HG02840 (cell line): ENCODE measurements around the gene SRP9.
"Not testable (repeated sequence)": the region's sequence is repeated elsewhere in the genome, so short reads cannot be mapped to it uniquely, and the experiment has no call there.

ENCODE experiments used
- ATAC-seq: cut with Tn5 transposase; IDR thresholded peaks from one replicate; pipeline ENCODE4 v1.9.1; 2021; ENCODE audit warnings: mild to moderate bottlenecking, moderate library complexity, moderate number of reproducible peaks; ENCODE audit not compliant: unreplicated experiment, low FRiP score

Gene SRP9

DNA sequence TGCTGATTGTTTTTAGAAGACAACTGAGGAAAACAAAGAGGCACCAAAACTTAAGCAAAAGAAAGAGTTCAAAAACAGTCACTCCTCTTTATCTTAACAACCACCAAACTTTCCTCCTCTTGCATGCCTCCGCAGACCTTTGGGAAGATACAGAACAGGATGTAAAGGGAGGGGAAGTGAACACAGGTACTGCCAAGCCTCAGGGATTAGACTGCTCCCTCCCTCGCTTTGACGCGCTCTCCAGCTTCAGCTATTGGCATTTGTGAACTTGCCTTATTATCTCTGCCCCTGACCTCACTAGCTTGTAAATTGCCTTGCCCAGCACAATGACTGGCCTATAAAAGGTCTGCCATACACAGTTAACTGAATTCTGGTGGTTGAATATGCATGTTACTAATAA lies 4.8 kb upstream of the SRP9 start:
- no peak for ATAC-seq

- ATAC-seq = no peak
Measured at GRCh38 chr1:225774281-225775147, 3.1 kb upstream of the SRP9 start.

GRCh38 chr1:225776294-225776693 lies 1.3 kb upstream of the SRP9 start:
- no peak for ATAC-seq

- ATAC-seq = no peak
Measured at GRCh38 chr1:225777058-225777582, 506 bp upstream of the SRP9 start.

DNA sequence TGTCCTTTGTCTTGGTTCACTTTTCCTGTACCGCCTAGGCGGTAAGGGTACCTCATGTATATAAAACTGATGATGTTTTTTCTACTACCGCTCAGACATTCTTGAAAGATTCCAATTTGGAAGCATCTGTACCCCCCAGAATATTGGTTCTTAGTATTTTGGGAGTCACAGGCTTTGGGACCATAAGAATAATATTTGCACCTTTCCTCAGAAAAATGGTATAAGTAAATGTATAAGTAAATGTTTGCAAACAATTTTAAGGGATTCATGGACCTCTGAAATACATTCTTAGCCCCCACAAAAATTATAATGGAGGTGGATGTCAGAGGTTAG lies 677 bp downstream of the SRP9 start:
- ATAC-seq = no peak

DNA sequence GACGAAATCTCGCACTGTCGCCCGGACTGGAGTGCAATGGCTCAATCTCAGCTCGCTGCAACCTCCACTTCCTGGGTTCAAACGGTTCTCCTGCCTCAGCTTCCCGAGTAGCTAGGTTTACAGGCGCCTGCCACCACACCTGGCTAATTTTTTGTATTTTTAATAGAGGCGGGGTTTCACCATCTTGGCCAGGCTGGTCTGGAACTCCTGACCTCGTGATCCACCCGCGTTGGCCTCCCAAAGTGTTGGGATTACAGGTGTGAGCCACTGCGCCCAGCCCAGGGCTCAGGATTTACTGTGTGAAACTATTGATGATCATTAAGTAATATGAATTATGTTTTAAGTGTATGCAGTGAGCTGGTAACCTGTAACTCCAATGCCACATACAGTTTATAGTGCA lies 1.5 kb downstream of the SRP9 start:
- ATAC-seq = not testable (repeated sequence)

GRCh38 chr1:225780134-225780533 lies 2.5 kb downstream of the SRP9 start:
- ATAC-seq = no peak

DNA sequence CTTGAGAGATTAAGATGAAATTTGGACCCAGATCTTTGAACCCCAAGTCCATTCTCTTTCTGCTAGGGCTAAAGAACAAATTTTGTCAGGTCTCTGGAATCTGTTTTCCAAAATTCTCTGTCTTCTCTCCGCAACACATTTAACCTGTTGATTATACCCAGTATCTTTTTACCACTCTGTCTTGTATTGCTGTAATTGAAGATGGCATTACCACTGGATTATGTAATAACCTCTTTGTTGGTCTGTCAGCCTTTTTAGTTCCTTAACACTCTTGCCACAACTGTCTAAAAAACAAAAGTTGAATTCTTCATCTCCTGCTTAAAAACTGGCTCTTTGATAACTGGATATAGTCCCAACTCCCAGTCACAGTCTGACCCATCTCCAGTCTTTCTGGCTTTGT lies 3.0 kb downstream of the SRP9 start:
- ATAC-seq = no peak

- not testable (repeated sequence) for ATAC-seq
Measured at GRCh38 chr1:225789142-225789541, 11.5 kb downstream of the SRP9 start.

- ATAC-seq = no peak
Measured at GRCh38 chr1:225794954-225795353, 17.3 kb downstream of the SRP9 start.

DNA sequence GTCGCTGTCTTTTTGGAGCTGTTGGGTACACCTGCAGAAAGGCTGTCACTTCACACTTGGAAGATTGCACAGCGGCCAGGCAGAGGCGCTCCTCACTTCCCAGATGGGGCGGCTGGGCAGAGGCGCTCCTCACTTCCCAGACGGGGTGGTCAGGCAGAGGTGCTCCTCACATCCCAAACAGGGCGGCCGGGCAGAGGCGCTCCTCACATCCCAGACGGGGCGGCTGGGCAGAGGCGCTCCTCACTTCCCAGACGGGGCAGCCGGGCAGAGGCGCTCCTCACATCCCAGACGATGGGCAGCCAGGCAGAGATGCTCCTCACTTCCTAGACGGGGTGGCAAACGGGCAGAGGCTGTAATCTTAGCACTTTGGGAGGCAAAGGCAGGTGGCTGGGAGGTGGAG lies 18.5 kb downstream of the SRP9 start:
- ATAC-seq = not testable (repeated sequence)

DNA sequence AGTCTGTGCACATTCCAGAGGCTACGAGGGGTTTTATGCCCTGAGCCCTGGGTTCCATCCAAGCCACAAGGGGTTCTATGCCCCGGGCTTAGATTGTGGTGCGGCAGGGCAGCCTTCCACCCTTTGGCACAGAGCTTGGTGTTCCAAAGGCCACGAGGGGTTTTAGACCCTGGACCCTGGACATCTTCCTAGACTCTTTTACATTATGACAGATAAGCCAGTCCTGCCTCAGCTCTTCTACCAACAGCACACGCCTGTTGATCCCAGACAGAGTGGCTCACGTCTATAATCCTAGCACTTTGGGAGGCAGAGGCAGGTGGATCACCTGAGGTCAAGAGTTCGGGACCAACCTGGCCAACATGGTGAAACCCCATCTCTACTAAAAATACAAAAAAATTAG lies 23.5 kb downstream of the SRP9 start:
- ATAC-seq = not testable (repeated sequence)

GRCh38 chr1:225806249-225806648 lies 28.6 kb downstream of the SRP9 start:
- ATAC-seq = no peak

GRCh38 chr1:225806736-225807135 lies 29.1 kb downstream of the SRP9 start:
- ATAC-seq = not testable (repeated sequence)

DNA sequence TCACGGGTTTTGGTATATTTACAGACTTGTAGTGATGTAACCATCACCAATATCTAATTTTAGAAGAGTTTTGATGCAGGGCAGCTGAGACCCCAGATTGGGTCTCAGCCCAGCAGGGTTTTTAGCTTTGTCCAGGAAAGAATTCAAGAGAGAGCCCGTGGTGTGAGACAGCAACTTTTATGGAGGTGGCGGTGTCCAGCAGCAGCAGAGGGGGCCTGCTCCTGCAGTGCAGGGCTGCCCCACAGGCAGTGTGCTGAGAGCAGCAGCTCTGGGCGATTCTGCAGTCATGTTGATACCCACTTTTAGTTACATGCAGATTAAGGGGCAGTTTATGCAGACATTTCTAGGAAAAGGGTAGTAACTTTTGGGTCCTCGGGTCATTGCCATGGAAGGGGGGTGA lies 30.5 kb downstream of the SRP9 start:
- no peak for ATAC-seq

DNA sequence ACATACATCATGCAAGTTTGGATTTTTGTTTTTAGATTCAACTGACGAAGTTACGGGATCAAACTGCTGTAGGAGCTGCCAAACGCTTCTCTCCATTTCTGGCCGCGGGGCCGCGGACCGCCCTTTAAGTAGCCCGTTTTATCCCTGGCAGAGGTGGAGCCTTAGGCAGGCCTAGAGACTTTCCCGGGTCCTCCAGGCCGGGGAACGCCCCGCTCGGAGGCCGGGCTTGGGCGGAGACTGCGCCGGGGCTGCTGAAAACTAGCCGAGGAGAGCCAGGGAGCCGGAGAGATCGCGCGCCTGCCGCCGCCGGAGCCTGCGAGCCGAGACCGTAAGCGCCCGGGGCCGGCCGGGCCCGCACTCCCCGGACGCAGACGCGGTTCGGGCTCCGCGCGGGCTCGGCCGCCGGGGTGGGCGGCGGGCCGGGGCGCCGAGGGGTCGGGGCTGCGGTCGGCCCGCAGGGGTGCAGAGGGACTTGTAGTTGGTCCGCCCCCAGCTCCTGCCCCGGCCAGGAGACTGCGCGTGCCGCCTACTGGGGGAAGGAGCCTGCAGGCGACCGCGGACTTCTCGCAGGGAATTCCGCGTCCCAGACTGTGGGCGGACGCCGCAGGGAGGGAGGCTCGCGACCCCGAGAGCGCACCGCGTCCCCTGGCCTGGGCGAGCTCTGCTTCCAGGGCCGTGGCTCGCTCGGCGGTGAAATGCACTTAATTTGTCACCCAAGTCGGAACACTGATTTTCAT lies 32.4 kb downstream of the SRP9 start, which contains the start of gene EPHX1:
TSS of gene EPHX1 (plus strand) at position 283 of the 737 bp plus-strand sequence. CDS start 18,606 bp downstream, outside the sequence.
- peak; percentile 88 for ATAC-seq

GRCh38 chr1:225810579-225811538 lies 33.2 kb downstream of the SRP9 start:
- not testable (repeated sequence) for ATAC-seq

GRCh38 chr1:225811622-225812487 lies 34.2 kb downstream of the SRP9 start:
- ATAC-seq = no peak

- no peak for ATAC-seq
Measured at GRCh38 chr1:225812488-225813213, 35.0 kb downstream of the SRP9 start.
